Fibroblast of lung (primary cell): ENCODE measurements around the gene DHRS12. TPM values are rescaled to one million over a fixed set of nuclear protein-coding genes. Genes with fewer than 3 reads are reported as not detected.

ENCODE experiments used
- DNase-seq, 2 donors: peaks; one replicate each; pipeline versions ENCODE4 v3.0.0 to v3.0.0-alpha.2; 2010; ENCODE audit warnings: low read depth in 2 of 2
- H2AFZ ChIP-seq: 2 replicates; pipeline ENCODE4 v1.5.1; 2012; ENCODE audit warnings: low read length, control low read depth, inconsistent platforms
- H3K27ac ChIP-seq: 2 replicates; pipeline ENCODE4 v1.5.1; 2011; ENCODE audit warnings: low read length, control low read depth; ENCODE audit not compliant: insufficient read depth
- H3K27me3 ChIP-seq: 2 replicates; pipeline ENCODE4 v1.5.1; 2011; ENCODE audit warnings: mild to moderate bottlenecking, low read length; ENCODE audit not compliant: control insufficient read depth, insufficient read depth
- H3K36me3 ChIP-seq: 2 replicates; pipeline ENCODE4 v1.5.1; 2011; ENCODE audit warnings: low read length; ENCODE audit not compliant: control insufficient read depth, insufficient read depth
- H3K4me1 ChIP-seq: 2 replicates; pipeline ENCODE4 v1.5.1; 2011; ENCODE audit warnings: low read length; ENCODE audit not compliant: control insufficient read depth, insufficient read depth; ENCODE audit errors: extremely low read depth
- H3K4me2 ChIP-seq: 2 replicates; pipeline ENCODE4 v1.5.1; 2011; ENCODE audit warnings: low read length, control low read depth; ENCODE audit not compliant: insufficient read depth; ENCODE audit errors: extremely low read depth
- H3K4me3 ChIP-seq, 4 experiments: fragments of 200-600 bp in 1 of 4; sonication (generic) in 1 of 4; replicated peaks in 1 of 4; 2 replicates each; pipeline ENCODE4 v1.5.1; 2011 to 2016; ENCODE audit warnings: low read length in 4 of 4, low read depth in 3 of 4, mild to moderate bottlenecking in 3 of 4, control low read depth in 2 of 4, inconsistent platforms in 1 of 4, mixed read lengths in 1 of 4; ENCODE audit not compliant: insufficient read depth in 1 of 4; ENCODE audit errors: control extremely low read depth in 1 of 4
- H3K79me2 ChIP-seq: 2 replicates; pipeline ENCODE4 v1.5.1; 2012; ENCODE audit warnings: mild to moderate bottlenecking, low read length, inconsistent platforms; ENCODE audit not compliant: control insufficient read depth, insufficient read depth
- H3K9ac ChIP-seq: 2 replicates; pipeline ENCODE4 v1.5.1; 2011; ENCODE audit warnings: mild to moderate bottlenecking, low read length, control low read depth; ENCODE audit not compliant: insufficient read depth
- H3K9me3 ChIP-seq: 2 replicates; pipeline ENCODE4 v1.5.1; 2012; ENCODE audit warnings: low read depth, low read length; ENCODE audit not compliant: control insufficient read depth, insufficient read depth
- H4K20me1 ChIP-seq: 2 replicates; pipeline ENCODE4 v1.5.1; 2011; ENCODE audit warnings: low read length; ENCODE audit not compliant: control insufficient read depth, insufficient read depth; ENCODE audit errors: extremely low read depth
- EZH2 ChIP-seq: IDR thresholded peaks from 2 replicates; pipeline ENCODE4 v1.5.1; 2012; ENCODE audit warnings: low read length, control low read depth, mild to moderate bottlenecking; ENCODE audit errors: missing control alignments
- polyA plus RNA-seq, 2 donors: library from polyadenylated mRNA; depleted of rRNA in 1 of 2; stranded (reverse) in 1 of 2; unstranded in 1 of 2; fragments of >200 nt; gene quantifications; 2 replicates each; pipeline ENCODE4 v1.2.1, GENCODE V29; 2011 to 2012; ENCODE audit warnings: missing spikeins in 1 of 2
- total RNA-seq: library from RNA; depleted of rRNA; stranded (reverse); fragments of >200 nt; gene quantifications from 2 replicates; pipeline ENCODE4 v1.2.1, GENCODE V29; 2014
- TF ChIP-seq, protein P1 (sequence below), 2 donors: IDR thresholded peaks in 1 of 2; conservative IDR thresholded peaks in 1 of 2; 1 replicate in 1 of 2; 2 replicates in 1 of 2; pipeline ENCODE4 v1.5.1; 2011 to 2012; ENCODE audit warnings: low read length in 2 of 2, control low read depth in 1 of 2, inconsistent platforms in 1 of 2, low read depth in 1 of 2, mild to moderate bottlenecking in 1 of 2

DHRS12 gene
- total and polyA plus RNA-seq, 2 donors (not counting 1 experiment from before 2014, with no cell fraction given) = 5.7 to 6.1 TPM

DNA sequence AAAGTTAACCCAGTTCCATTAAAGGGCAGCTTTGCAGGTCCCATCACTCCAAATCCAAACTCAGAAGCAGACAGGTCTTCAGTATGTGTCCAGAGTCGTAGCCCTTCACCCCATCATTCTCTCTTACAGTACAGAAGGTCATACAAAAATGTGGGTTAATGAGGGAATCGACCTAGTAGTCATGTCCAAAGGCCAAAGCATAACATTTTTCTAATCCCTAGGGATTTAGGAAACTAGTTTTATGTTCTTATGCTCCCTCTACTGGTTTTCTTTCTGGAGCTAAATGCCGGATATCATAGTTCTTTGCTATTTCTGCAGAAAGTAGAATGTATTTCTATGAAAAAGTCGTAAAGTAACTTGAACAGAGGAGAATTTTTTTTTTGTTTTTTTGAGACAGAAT lies 72.2 kb downstream of the DHRS12 start:
- no peak overlapping the region for H3K4me3 ChIP-seq
- no peak overlapping the region for H2AFZ ChIP-seq
- H3K27me3 ChIP-seq = no peaks in the 10 kb centered on the region
- no peak overlapping the region for H3K4me2 ChIP-seq
- peak; percentile 31 to 83 for DNase-seq
- peaks cover 24% of the 10 kb centered on the region for H3K4me1 ChIP-seq
- H4K20me1 ChIP-seq = no peaks in the 10 kb centered on the region
- no peak overlapping the region for H3K27ac ChIP-seq
- H3K79me2 ChIP-seq = no peaks in the 10 kb centered on the region
- H3K36me3 ChIP-seq = peaks cover 2% of the 10 kb centered on the region
- no peaks in the 10 kb centered on the region for H3K9me3 ChIP-seq
- TF ChIP-seq EZH2 = no peak
- TF ChIP-seq, protein P1, sequence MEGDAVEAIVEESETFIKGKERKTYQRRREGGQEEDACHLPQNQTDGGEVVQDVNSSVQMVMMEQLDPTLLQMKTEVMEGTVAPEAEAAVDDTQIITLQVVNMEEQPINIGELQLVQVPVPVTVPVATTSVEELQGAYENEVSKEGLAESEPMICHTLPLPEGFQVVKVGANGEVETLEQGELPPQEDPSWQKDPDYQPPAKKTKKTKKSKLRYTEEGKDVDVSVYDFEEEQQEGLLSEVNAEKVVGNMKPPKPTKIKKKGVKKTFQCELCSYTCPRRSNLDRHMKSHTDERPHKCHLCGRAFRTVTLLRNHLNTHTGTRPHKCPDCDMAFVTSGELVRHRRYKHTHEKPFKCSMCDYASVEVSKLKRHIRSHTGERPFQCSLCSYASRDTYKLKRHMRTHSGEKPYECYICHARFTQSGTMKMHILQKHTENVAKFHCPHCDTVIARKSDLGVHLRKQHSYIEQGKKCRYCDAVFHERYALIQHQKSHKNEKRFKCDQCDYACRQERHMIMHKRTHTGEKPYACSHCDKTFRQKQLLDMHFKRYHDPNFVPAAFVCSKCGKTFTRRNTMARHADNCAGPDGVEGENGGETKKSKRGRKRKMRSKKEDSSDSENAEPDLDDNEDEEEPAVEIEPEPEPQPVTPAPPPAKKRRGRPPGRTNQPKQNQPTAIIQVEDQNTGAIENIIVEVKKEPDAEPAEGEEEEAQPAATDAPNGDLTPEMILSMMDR (conservative IDR thresholded peaks at IDR 0.05 in 1 of 2, IDR thresholded peaks at IDR 0.05 in 1 of 2; ENCODE audit: low read depth in 1 of 2, low read length in 2 of 2) = peak; percentile 39 to 61
- H3K9ac ChIP-seq = no peak overlapping the region

DNA sequence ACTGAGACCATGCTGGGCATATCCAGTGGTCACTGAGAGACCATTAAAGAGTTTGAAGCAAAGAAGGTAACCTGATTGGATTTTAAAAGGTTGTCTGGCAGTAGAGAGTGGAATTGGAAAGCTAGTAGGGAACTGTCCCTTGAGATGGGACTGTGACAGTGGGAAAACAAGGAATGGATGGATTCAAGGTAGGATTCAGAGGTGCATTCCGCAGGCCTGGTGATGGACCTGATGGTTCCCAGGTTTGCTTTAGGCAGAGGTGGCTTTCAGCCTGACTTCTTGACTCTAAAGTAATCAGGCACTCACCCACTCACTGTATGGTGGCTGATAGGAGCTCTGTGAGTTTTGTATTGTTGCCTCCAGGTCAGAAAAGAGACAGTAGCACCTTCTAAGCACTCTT lies 73.0 kb downstream of the DHRS12 start:
- TF ChIP-seq, protein P1 (conservative IDR thresholded peaks at IDR 0.05 in 1 of 2, IDR thresholded peaks at IDR 0.05 in 1 of 2; ENCODE audit: low read depth in 1 of 2, low read length in 2 of 2) = no peak
- no peak for TF ChIP-seq EZH2
- Histone ChIP-seq H3K4me1 (peaks cover 27% of the 10 kb centered on the region), H3K9ac (no peak overlapping the region), H4K20me1 (no peaks in the 10 kb centered on the region), H3K4me3 (no peak overlapping the region), H3K9me3 (no peaks in the 10 kb centered on the region), H3K4me2 (no peak overlapping the region), H3K27me3 (no peaks in the 10 kb centered on the region), H3K36me3 (peaks cover 2% of the 10 kb centered on the region), H3K27ac (peak overlapping the region; percentile 90), H2AFZ (no peak overlapping the region), H3K79me2 (no peaks in the 10 kb centered on the region)
- no peak for DNase-seq

DNA sequence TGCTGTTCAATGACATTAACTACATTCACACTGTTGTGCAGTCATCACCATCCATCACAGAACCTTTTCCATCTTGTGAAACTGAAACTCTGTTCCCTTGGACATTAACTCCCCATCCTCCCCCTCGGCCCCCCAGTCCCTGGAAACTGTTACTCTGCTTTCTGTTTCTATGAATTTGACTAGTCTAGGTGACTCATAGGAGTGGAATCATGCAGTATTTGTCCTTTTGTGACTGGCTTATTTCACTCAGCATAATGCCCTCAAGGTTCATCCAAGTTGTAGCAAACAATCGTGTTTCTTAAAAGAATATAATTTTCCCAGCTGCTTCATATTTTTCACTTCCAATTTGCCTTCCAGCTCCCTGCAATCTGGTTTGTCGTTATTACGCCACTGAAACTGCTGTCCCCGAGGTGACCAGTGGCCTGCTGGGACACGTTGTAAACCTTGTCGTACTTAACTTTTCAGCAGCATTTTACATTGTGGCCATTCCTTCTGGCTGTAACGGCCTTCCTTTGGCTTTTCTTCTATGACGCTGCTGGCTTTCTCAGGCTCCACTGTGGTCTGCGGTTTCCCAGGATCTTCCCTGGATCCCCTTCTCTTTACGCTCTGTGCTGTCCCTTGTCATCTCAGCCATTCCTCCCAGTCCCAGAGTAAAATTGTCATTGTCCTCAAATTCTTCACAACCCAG lies 74.0 kb downstream of the DHRS12 start:
- Histone ChIP-seq H3K4me1 (peaks cover 27% of the 10 kb centered on the region), H3K79me2 (no peaks in the 10 kb centered on the region), H4K20me1 (no peaks in the 10 kb centered on the region), H3K27ac (peak overlapping the region; percentile 90), H3K9ac (peak overlapping the region; percentile 17), H3K36me3 (peaks cover 2% of the 10 kb centered on the region), H3K9me3 (no peaks in the 10 kb centered on the region), H2AFZ (peak overlapping the region; percentile 30), H3K4me2 (peak overlapping the region; percentile 70), H3K27me3 (no peaks in the 10 kb centered on the region), H3K4me3 (peak overlapping the region in 2 of 4 experiments; percentile 23 to 25)
- TF ChIP-seq, protein P1 (conservative IDR thresholded peaks at IDR 0.05 in 1 of 2, IDR thresholded peaks at IDR 0.05 in 1 of 2; ENCODE audit: low read depth in 1 of 2, low read length in 2 of 2) = no peak
- no peak for TF ChIP-seq EZH2
- peak; percentile 87 to 88 for DNase-seq
